Brain microvascular endothelial cell (primary cell): ENCODE measurements around the gene PTPN22.

Source experiments
- DNase-seq: peaks from one replicate; pipeline ENCODE4 v3.0.0-alpha.2; 2020
- H3K27ac ChIP-seq: fragments of 250-450 bp; sonication (Bioruptor Pico); 2 replicates; pipeline ENCODE4 v1.5.1; 2020; ENCODE audit warnings: mild to moderate bottlenecking, moderate library complexity
- H3K27me3 ChIP-seq: fragments of 250-450 bp; sonication (Bioruptor Pico); replicated peaks from 2 replicates; pipeline ENCODE4 v1.5.1; 2020; ENCODE audit warnings: mild to moderate bottlenecking
- H3K36me3 ChIP-seq: fragments of 250-450 bp; sonication (Bioruptor Pico); replicated peaks from 2 replicates; pipeline ENCODE4 v1.5.1; 2020; ENCODE audit warnings: mild to moderate bottlenecking
- H3K4me3 ChIP-seq: 2 replicates; pipeline ENCODE4 v1.5.1; 2011; ENCODE audit warnings: low read depth, mild to moderate bottlenecking, control low read depth, low read length, moderate library complexity
- CTCF ChIP-seq: IDR thresholded peaks from 2 replicates; pipeline ENCODE4 v1.5.1; 2011; ENCODE audit warnings: low read depth, mild to moderate bottlenecking, moderate library complexity, low read length, control low read depth, inconsistent platforms; ENCODE audit errors: missing control alignments
- in situ Hi-C: cut with HindIII; loops from 2 replicates; pipeline ENCODE4 v1.10.0; 2017; ENCODE audit warnings: low sequenced_read_pairs, low pct_ligation_motif_present

PTPN22 gene

DNA sequence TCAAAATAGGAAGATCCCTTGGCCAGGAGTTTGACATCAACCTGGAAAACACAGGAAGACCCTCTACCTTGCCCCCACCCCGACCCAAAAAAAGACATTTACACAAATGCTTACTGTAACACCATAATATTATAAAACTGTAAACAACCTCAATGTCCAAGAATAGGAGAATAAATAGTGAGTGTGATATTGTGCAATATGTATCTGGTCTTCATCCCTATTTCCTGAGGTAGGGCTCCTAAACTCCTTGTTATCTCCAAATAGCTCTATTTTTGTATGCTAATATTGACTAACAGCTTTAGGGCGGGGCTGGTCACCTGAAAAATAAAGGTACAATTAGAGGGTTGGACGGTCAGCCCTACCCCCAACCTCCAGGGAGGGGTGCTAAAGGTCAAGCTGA is 82.7 kb downstream of the PTPN22 start:
- in situ Hi-C loops, result no loop called here
- Histone ChIP-seq H3K27me3 (no peaks in the 10 kb centered on the region), H3K36me3 (peaks cover 2% of the 10 kb centered on the region), H3K27ac (no peak overlapping the region), H3K4me3 (no peak overlapping the region)
- DNase-seq, result no peak
- no peak for TF ChIP-seq CTCF

DNA sequence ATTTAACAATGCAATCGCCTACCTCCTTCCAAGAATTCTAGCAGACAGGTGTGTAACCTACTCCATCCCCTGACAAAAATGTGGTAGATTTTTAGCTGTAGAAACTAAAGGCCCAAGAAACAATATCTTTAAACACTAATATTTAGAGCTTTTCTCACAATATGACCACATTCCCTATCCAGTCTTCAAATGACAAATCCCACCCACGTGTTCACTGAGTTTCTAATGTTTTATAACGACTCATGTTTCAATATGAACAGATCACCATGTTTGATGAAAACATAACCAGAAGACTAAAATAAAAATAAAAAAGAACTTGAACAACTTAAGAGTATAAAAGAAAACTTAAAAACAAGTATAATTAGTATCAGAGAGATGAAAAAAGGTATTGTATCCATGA is 83.8 kb downstream of the PTPN22 start:
- no peak for DNase-seq

DNA sequence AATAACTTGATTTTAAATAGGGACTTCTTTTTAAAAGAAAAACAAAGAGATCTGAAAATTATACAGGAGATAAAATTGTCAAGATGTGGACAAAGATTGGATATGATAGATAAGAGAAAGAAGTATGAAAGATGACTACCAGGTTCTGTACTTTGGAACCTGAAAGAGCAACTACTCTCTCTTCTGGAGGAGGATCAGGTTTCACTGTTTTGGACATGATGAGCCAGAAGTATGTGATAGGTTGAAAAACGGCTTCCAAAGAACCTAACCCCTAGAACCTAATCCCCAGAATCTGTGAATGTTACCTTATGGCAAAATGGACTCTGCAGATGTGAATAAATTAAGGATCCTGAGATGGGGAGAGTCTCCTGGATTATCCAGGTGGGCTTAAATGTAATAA is 85.4 kb downstream of the PTPN22 start:
- no peak for TF ChIP-seq CTCF
- no peak for DNase-seq
- no peak overlapping the region for H3K27ac ChIP-seq
- in situ Hi-C loops, result no loop called here
- H3K27me3 ChIP-seq, result no peaks in the 10 kb centered on the region
- H3K4me3 ChIP-seq, result no peak overlapping the region
- no peaks in the 10 kb centered on the region for H3K36me3 ChIP-seq

More for the DNA sequence above, 83.8 kb downstream of the PTPN22 start:
- Histone ChIP-seq H3K27ac (no peak overlapping the region), H3K36me3 (peaks cover 2% of the 10 kb centered on the region), H3K4me3 (no peak overlapping the region), H3K27me3 (no peaks in the 10 kb centered on the region)
- in situ Hi-C loops, result no loop called here
- no peak for TF ChIP-seq CTCF

DNA sequence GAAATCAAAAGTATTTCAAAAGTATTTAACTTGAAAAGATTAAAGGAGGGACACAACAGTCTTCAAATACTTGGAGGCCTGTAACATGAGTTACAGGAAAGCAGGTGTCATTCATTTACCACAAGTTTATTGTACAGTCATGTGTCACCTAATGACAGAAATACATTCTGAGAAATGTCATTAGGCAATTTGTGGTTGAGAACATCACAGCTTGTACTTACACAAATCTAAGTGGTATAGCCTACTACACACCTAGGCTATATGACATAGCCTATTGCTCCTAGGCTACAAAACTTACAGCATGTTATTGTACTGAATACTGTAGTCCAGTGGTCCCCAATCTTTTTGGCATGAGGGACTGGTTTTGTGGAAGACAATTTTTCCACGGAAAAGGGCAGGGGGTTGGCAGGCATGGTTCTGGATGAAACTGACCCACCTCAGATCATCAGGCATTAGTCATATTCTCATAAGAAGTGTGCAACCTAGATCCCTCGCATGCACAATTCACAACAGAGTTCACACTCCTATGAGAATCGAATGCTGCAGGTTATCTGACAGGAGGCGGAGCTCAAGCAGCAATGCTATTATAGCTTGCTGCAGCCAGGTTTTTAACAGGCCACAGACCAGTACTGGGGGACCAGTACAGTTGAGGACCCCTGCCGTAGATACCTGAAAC is 87.3 kb downstream of the PTPN22 start:
- no peaks in the 10 kb centered on the region for H3K36me3 ChIP-seq
- no peaks in the 10 kb centered on the region for H3K27me3 ChIP-seq
- H3K4me3 ChIP-seq, result no peak overlapping the region
- no peak for TF ChIP-seq CTCF
- in situ Hi-C loops, result no loop called here
- no peak for DNase-seq
- no peak overlapping the region for H3K27ac ChIP-seq

DNA sequence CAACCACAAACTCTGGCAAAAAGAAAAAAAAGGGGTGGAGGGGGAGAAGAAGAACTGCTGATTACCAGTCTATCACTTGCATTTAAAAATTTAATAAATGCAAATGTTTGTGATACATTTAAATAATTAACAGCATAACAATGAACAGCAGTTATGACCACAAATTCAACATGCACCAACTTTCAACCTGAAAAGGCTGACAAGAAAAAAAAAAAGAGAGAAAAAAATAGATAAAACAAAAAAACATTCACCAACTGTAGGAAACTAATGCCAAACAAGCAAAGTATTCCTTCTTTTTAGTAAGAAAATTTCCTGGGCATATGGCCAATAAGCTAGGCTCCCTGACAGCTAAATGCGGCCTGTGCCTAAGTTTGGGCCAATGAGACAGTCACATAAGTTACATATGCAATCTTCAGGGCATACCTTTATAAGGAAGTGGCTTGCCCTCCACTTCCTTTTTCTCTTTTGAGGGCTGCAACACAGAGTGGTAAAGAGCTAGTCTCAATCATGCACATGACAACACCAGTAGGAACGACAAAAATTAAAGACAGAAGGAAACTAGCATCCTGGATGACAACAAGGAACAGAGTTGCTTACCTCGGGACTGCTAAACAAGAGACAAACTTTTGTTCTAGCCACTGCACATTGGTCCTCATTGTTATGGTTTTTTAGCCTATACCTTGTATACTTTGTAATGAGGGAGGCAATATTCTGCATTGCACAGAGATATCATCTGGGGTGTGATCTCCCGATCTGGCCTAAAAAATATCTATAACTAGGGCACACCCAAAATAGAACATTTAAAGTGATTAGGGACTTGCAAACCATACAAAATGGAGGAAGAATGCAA is 88.0 kb downstream of the PTPN22 start:
- no peaks in the 10 kb centered on the region for H3K27me3 ChIP-seq
- no peak overlapping the region for H3K4me3 ChIP-seq
- no peaks in the 10 kb centered on the region for H3K36me3 ChIP-seq
- in situ Hi-C loops, result no loop called here
- peak; percentile 33 for DNase-seq
- TF ChIP-seq CTCF, result no peak
- no peak overlapping the region for H3K27ac ChIP-seq
